NCI-H1048 (cell line): ENCODE data around the gene TEDC2.
"Not testable (repeated sequence)": the region's sequence is repeated elsewhere in the genome, so short reads cannot be mapped to it uniquely, and the experiment has no call there.

Experiments used
- DNase-seq: peaks from one replicate; lab custom pipeline; 2025; lab: John Stamatoyannopoulos, UW

Gene TEDC2

DNA sequence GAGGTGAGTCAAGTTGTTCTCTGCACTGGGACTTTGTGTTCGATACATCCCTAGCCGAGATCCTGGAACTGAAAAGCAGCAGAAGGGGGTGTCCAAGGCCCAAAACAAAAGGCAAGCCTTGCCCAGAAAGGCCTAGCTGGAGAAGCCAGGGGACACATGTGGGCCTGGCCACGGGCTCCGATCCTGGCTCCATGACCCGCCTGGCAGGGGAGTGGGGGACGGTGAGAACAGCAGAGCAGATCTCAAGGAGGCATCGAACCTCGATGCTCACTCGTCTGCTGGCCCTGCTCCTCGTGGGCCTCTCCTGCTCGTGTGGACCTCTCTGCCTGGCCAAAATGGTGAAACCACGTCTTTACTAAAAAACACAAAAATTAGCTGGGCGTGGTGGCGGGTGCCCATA is 21.8 kb upstream of the TEDC2 start:
- DNase-seq: no peak

GRCh38 chr16:2439598-2439997 is 20.3 kb upstream of the TEDC2 start:
- DNase-seq: no peak

GRCh38 chr16:2441143-2441804 is 18.6 kb upstream of the TEDC2 start:
- not testable (repeated sequence) for DNase-seq

GRCh38 chr16:2443555-2443954 is 16.4 kb upstream of the TEDC2 start:
- DNase-seq: no peak

DNA sequence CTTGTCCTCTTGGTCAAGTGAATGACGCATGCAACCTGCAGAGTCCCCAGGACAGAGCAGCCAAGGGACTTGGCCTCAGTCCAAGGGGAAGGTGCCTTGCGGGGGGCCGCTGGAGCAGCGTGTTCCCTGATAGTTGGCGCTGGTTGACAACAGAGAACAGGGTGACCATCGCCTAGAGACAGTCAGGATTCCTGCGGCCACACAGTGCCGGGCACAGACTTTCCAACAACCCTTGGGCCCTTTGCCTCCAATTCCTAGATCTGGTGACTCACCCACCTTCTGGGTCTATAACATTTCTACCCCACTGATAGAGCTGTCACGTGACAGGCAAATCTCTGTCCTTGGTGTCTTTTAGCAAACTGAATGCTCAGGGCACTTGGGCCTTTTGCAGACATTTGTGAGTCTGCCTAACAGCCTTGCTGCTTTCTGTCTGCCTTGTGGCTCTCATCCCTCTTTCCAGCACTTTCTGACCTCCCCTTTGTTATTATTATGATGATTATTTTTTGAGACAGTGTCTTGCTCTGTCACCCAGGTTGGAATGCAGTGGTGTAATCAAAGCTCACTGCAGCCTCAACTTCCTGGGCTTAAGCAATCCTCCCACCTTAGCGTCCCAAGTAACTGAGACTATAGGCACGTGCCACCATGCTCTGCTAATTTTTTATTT is 11.9 kb upstream of the TEDC2 start:
- DNase-seq: no peak

GRCh38 chr16:2449118-2449517 is 10.8 kb upstream of the TEDC2 start:
- DNase-seq: no peak

DNA sequence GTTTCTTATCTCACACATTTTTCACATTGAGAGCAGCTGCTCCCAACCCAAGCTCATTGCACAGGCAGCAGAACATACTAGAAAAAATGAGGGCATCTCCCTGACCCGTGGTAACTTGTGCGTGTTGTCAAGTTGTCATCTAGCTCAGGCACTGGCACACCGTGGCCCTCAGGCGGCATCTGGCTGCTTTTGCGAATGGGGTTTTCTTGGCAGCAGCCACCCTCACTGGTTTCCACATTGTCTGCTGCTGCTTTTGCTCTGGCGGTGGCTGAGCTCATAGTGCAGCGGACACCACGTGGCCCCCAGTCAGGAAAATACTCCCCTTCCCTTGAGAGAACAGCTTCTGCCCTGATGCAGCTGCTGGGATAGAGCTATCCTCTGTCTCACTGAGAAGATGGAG is 9.4 kb upstream of the TEDC2 start:
- DNase-seq: no peak

GRCh38 chr16:2450975-2451381 is 8.9 kb upstream of the TEDC2 start:
- DNase-seq: no peak

GRCh38 chr16:2451851-2452320 is 8.0 kb upstream of the TEDC2 start:
- no peak for DNase-seq

GRCh38 chr16:2452650-2453049 is 7.3 kb upstream of the TEDC2 start:
- DNase-seq: no peak

DNA sequence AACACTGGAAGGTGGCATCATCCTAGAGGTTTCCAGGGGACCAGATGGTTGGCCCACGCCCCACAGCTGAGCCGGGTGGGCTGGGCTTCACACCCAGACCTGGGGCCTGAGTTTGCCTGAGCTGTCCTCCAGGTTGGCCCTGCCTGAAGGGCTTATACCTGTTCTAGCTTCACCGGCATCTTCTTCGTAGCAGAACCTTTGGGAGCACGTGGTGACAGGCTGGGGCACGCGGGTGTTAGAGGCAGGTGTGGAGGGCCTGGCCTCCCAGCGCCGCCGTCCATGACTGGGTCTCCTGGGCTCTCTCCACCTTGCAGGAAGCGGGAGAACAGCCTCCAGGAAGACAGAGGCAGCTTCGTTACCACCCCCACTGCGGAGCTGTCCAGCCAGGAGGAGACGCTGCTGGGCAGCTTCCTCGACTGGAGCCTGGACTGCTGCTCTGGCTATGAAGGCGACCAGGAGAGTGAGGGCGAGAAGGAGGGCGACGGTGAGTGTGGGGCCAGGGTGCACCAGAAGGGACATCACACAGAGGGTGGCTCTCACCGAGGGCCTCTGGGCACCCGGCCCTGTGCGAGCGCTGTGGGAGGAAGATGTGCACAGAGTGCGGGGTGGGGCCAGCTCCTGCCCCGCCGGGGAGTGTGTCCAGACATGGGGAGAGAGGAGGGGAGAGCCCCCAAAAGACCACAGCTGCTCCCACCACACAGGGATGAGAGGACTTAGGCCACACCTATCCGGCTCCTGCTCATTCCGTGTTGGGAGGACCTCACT is 4.6 kb upstream of the TEDC2 start:
- DNase-seq: no peak

DNA sequence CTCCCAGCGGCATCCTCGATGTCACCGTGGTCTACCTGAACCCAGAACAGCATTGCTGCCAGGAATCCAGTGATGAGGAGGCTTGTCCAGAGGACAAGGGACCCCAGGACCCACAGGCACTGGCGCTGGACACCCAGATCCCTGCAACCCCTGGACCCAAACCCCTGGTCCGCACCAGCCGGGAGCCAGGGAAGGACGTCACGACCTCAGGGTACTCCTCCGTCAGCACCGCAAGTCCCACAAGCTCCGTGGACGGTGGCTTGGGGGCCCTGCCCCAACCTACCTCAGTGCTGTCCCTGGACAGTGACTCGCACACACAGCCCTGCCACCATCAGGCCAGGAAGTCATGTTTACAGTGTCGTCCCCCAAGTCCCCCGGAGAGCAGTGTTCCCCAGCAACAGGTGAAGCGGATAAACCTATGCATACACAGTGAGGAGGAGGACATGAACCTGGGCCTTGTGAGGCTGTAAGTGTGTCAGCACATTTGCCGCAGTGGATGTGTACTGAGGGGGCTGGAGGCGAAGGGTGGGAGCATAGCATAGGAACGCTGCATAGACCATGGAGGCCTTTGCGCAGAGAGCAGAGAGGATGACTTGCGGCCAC is 3.3 kb upstream of the TEDC2 start:
- no peak for DNase-seq

- DNase-seq: no peak
These were observed 2.6 kb upstream of the TEDC2 start for GRCh38 chr16:2457267-2457666.

- DNase-seq: no peak
These were observed 2.0 kb upstream of the TEDC2 start for GRCh38 chr16:2457946-2458345.

DNA sequence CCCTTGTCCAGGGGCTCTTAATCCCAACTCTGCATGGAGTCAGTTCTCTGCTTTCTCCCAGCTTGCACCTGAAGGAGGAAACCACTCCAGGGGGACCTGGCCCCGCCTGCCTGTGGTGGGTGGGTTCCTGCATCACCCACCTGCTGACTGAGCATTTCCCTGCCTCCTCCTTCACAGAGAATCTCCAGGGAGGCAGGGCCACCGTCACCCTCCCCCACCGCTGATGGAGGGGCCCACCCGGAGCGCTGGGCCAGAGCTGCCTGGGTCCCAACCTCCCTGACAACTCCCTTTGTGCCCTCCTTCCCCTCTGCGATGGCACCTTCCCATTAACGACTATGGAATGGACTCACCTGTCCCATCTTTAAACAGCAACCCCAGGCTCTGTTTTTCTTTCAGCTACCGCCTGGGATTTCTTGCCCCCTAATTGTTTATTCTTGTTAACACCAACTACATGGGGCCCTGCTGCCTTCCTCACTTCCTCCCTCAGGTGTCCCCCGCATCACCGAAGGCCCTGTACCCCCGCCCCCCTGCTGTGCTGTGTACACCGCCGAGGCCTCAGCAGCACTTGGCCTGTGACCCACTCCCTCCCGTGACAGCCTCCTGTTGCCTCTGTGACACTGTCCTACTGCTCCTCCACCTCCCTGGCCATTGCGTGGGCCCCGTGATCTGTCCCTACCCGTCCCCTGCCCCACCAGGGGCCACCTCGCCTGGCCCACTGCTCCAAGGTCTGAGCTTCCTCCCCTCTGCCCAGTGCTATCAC is 842 bp upstream of the TEDC2 start:
- no peak for DNase-seq

DNA sequence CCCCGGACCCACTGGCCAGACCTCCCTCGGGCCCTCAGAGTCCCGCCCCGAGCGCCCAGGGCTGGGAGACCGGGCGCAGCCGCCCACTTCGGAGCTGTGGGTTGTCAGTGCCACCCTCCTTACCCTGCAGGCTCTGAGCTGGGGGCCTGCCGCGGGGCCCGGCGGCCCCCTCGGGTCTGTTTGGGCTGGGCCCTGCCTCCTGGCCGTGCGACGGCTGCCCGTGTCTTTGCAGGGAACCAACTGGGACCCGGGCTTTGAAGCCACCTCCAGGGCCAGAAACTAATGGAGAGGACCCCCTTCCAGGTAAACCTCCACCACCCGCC is 443 bp downstream of the TEDC2 start:
- DNase-seq: no peak

- DNase-seq: no peak
These were observed 1.0 kb downstream of the TEDC2 start for GRCh38 chr16:2460916-2461315.

GRCh38 chr16:2462031-2462866 is 2.3 kb downstream of the TEDC2 start:
- no peak for DNase-seq

DNA sequence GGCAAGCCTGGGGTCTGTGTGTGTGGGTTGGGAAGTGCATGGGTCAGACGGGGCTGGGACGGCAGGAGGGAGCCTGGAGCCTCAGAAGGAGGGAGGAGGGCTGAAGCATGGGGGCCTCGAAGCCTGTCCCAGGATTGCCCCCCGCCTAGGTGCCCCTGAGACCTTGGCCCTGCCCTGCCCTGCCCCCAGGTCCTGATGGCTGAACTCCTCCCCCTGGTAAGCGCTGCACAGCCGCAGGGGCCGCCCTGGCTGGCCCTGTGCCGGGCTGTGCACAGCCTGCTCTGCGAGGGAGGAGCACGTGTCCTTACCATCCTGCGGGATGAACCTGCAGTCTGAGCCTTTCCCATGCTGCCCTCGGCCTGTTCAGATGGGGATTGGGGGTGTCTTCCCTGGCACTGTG is 4.4 kb downstream of the TEDC2 start:
- no peak for DNase-seq

DNA sequence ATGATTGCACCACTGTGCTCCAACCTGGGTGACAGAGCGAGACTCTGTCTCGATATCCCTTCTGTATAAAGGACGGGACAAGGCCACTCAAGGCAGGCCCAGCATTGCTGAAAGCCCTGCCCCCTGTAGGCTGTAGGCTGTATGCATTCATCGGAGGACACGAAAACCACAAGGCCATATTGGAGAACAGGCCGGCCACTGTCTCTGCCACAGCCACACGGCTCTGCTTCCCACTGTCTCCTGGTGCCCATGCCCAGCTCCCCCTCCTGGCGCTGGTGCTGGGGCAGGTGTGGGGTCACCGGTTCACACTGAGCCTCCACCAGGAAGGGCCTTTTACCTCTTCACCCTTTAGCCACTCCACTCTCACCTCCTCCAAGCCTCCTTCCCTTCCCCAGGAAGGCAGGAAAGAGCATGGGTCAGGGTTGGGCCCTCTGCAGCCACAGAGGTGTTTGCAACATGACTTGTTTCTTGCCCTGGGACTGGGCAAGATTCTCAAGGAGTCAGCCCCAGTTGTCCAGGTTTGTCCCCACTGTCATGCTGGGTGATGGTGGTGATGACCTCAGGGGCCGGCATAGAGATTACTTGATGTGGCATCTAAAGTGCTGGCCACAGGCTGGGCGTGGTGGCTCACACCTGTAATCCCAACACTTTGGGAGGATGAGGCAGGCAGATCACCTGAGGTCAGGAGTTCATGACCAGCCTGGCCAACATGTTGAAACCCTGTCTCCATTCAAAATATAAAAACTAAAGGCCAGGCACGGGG is 5.9 kb downstream of the TEDC2 start:
- DNase-seq: no peak
